ENCODE results near the gene CAPN13.

The CAPN13 gene

DNA sequence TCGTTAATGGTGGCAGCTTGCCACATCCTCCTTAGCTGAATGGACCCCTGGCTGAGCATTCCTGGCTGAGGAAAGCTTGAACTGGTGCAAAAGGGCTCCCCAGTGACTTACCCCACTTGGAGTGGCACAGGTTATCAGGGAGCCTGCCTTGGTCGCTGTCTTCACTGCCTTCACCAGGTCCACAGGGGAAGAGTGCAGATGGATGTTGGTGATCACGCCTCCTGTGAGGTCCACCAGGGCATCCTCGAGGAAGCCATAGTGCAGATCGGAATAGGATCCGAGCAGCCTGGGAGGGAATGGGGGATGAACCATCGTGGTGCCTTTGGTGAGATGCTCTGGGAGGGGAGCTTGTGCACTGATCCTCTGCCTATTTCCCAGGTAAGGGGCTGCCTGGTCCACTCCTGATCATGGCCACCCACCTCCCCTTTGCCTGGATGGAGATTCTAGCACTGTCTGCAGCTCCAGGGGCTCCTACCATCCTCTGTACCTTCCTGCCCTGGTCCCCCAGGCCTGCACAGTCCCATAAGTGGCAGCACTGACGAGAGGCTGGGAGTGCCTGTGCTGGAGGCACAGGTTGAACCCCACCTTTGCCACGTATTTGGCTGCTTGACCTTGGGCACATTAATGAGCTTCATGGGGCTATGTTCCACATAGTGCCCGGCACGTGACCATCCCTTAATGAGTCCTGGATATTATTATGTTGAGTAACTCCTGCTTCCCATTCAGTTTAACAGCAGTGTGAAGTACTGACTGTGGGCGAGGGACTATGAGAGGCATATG lies 43.0 kb downstream of the CAPN13 start:
- no peak for DNase-seq

DNA sequence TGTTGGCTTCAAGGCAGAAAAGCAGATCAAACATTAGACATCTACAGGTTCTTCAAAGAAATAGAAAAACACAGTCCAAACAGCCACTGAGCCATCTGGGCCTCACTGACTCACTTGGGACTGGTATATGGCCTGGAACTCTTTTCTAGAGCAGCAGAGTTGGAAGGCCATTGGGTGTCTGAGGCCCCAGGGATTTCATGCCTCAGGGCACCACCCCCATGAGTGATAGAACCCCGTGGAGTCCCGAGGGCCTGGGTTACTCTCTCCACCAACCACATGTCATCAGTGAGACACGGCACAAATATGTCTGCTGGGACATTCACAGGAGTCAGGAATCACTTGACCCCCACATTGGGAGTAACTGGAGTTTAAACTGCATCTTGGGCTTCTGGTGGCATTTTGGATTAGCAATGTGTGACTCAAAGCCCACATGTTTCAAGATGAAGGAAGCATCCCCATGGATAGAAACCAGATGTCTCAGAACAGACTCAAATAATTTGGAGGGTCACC lies 44.0 kb downstream of the CAPN13 start:
- DNase-seq: no peak

DNA sequence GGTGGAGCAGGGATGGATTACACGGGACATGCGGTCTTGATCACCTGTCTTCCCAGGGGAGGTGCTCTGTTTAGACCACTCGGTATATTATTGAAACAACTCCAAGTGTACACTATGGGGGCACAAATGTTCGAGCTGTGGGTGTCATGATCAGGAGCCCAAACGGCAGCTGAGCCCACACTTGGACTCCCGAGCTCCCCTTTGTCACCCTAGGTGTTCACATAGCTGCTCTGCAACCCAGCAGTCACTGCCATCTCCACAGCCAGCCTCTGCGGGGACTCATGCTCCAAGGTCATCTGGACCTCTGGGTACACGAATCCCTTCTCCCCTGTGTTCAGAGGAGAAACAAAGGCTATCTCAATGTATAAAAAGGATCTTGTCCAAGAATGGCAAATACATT lies 46.0 kb downstream of the CAPN13 start:
- no peak for DNase-seq

DNA sequence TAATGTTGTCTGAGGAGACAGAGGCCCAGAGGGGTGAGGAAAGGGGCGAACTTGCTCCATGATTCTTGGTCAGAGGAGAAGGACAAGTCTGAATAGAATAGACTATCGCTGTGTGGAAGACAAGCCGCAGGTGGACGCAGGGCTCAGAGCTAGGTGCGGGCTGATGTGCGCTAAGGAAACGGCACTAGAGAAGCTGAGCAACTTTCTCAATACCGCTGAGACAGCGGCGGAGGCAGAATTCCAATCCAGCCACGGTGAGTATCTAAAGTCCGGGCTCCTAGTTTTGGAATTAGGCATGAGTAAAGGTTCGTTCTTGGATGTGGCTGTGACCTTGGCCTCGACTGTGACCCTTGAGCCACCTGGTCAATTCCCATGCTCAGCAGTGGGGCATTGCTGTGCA lies 47.8 kb downstream of the CAPN13 start:
- no peak for DNase-seq

DNA sequence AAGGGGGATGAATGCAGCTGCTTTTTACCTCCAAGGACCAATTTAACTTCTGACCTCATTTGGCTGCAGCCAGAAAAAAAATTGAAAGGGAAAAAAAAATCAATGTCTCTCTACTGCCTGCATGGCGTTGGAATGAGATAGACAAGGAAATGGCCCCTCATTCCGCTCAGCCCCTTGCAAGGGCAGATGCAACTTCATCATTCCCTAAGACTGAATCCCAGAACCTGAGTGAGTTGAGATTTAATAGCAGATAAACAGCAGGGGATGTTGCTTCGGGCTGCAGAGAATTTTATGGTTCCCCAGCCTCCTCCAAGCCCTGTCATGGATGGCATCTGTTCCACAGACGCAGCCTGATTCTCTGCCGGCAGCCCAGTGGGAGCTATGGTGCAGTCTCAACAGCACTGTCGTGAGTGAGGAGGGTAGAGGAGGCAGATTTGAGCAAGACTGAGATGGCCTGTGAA lies 49.0 kb downstream of the CAPN13 start:
- no peak for DNase-seq

DNA sequence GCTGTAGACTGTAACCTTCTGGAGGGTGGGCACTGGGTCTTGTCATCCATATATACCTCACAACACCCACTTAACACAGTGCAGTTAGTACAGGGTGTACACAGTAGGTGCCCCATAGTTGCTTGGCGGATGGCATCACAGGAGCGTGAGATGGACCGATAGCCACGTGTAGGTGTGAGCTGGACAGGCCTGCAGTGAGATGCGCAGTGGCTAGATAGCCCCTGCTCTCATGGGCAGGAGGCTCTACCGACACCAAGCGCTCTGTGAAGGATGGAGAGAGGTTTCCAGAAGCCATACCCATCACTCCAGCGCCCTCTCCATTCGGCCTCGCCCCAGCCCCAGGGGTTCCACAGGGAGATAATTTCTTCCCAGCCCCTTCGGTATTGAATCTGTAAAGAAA lies 49.5 kb downstream of the CAPN13 start:
- DNase-seq: no peak

DNA sequence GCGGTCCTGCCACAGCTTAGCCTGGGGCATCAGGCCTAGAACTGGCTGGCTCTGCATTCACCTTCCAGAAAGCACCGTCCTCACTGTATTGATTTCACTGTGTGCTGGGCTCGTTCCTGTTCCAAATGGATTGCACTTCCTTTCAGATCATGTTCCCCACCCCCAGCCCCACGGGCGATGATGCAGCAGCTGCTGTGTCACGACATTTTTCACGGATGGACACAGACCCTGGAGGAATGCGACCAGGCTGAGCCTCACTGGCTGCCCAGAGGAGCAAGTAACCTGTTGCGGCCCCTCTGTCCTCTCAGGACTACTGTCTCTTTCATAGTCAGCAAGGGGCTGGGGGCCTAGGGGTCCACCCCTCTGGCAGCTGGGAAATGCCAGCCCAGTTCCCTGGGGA lies 50.3 kb downstream of the CAPN13 start:
- no peak for DNase-seq

DNA sequence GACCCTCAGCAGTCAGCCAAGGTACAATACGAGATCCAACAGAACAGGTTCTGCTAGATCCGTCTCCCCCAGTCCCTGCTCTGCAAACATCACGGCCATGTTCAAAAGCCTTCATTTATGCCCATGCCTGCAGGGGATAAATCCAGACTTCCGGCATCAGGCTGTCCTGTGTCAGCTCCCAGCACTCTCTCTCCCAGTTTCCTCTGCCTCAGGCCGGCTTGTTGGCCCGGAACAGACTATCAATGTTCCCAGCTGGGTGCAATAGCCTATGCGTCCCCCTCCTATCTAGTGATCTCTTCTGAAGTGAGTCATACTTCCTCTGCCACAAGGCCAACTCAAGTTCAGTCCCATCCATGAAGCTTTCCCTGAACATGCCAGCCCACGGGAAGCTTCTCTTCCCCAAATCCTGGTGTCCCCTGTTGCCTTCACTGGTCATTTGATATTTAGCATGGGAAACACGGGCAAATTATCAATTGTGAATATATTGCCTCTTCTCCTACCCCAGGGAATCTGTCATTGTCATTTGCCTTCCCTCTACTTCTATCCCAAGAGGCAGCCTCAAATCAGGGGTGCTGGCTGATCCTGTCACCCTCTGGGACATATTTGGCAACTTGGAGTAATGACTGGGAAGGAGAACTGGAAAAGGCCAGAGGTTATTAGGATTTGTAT lies 51.1 kb downstream of the CAPN13 start:
- no peak for DNase-seq

DNA sequence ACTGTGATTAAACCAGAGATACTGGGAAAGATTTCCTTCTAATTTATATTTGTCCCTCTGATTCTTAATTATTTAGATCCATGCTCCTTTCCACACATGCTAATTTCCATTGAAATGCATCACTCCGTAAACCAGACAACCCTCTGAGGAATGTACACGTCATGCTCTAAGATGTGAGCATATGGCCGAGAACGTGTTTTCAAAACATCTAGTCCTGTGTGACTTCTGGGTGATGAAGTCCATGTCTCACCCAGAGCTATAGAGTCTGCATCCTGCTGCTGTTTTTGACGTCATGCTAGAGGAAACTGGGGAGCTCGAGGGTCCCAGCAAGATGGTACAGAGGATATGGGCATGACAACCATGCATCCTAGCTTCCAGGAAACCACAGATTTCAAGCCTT lies 53.6 kb downstream of the CAPN13 start:
- no peak for DNase-seq

DNA sequence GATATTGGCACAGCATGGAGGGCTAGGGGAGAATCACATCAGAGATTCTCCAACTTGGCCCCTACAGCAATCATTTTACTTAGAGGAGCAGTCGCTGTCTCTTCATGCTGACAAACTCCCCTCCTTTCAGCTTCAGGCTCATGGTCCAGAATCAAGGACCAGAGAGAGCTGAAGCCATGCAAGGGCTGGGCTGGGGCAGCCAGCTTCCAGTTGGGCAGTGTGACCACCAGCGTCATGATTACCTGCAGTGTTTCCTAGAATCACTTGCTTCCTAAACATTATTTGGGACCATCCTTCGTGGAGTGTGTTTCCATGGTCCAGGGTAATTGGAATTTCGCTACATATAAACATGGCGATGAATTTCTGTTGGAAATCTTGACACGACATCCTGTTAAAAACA lies 54.4 kb downstream of the CAPN13 start:
- no peak for DNase-seq

DNA sequence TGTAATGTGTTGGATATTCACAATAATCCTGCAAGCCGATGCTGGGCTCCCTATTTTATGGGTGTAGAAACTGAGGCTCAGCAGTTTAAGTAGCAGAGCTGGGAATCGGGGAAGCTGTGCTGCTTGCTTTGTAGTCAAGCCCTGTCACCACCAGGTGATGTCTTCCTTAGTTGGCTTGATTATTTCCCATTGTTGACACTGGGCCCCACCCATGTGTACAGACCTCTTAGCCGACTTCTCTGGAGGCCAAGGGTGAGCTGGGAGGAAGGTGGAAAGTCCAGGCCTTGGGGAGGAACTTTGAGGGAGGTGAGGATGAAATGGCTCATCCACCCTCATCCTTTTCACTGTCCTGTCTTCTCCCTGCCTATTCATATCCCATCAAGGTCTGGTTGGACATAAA lies 60.0 kb downstream of the CAPN13 start:
- no peak for DNase-seq

DNA sequence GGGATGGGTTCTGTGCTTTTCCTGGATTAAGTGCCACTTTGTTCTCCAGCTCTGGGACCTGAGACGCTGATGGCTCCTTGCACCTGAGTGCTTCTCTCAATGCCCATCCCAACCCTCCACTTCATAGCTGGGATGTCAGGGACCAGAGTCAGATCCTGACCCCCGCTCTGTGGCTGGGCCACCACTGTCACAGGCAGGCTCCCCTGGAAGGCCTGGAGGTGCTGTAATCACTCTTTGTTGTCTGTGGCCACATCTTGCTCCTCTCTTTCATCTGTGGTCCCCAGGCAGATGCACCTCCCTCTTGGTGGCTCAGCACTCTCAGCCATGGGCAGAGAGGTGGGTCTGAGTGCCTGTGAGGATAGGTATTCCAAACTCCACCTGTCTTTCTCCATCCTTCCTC lies 62.4 kb downstream of the CAPN13 start:
- DNase-seq: no peak

DNA sequence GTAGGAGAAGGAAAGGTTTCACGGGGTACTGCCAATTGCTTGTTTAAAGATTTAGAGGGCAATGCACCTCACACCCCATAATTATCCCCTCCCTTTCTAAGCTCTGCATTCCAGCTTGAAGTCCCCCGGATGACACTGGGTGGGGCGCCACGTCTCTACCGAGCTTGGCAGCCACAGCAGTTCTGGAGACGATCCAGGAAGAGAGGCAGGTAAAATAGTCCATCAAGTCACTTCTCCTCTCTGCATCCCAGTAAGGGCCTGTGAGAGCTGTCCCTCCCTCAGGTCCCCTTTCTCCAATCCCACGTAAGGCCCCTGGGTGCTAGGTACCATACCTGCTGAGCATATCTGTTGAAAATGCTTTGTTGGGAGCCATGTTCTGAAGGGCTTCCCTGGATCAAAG lies 65.7 kb downstream of the CAPN13 start:
- no peak for DNase-seq

DNA sequence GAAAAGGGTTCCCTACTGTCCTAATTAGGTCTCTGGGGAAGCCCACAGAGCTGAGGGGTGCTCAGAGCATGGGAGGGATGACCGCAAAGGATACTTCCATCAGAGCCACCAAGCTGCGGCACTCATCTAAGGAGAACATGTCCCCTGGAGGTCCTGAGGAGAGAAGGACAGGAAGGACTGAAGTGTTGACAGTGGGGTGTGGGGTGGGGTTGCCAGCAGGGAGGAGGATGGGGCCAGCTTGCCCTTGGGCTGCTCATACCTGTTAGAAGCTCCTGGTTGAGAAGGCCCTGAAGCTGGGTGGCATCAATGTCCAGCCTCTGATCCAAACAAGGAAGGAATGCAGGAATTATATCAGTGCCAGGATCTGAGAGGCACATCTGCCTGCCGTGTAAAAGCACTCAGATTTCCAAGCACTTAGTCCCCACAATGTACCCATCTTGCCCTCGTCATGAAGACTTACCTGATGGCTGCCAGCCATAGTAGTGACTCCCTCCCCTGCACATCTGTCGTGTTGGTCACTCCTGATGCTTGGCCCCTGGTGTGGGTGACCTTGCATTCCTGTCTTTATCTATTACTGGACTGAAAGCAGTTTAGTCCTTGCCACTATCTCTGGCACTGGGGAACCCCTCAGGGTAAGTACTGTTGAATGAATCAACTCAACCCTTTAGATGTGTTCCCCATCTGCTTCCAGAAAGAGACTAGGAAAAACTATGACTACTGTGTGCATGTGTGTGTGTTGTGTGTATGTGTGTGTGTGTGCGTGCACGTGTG lies 68.9 kb downstream of the CAPN13 start:
- no peak for DNase-seq

DNA sequence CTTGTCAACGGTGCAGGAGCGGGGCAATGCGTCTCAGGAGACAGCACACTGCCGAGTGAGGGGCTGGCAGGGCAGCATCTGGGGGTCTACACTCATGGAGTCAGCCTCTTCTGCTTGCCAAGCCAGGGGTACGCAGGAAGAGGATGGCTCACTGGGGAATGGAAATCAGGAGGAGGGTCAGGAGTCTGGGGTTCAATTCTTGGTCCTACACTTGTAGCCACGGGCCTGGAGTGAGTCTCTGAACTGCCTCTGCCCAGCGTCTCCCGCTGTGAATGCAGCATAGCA lies 70.0 kb downstream of the CAPN13 start:
- DNase-seq: no peak

DNA sequence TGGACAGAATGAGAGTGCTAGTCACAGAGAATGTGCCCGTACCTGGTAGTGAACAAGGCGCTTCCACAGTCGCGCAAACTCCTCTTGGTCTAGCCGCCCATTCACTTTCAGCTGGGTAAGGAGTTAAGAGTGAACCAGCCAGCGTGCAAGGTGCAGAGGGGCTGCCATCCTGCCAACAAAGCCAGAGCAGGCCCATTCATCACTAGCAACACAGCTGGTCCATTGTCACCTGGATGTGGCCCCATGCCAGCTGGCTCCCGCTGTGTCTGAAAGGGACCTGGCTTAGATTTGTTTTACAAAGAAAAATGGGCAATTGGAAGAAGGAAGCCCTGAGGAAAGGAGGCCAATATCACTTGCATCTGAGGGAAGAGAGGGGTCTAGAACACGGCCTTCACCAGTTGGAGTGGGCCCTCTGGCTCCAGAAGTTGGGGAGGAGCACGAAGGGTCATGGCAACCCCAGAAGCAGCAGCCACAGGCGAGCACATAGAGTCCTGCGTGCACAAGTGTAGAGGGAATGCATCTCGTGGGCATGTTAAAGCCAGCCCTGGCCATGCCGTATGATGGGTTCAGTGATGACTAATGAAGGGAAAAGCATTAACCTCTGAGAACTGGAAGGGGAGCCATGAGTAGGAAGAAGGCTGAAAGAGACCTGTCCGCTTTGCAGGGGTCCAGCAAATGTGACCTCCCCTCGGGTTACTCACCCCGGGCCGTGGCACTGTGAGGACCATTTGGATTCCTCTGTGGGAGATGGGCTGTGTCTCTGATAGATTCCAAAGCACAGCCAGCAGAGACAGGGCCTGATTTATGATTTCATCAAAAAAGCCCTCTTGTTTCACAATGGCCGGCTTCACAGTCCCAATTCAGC lies 70.6 kb downstream of the CAPN13 start:
- peak; percentile 35 for DNase-seq

DNA sequence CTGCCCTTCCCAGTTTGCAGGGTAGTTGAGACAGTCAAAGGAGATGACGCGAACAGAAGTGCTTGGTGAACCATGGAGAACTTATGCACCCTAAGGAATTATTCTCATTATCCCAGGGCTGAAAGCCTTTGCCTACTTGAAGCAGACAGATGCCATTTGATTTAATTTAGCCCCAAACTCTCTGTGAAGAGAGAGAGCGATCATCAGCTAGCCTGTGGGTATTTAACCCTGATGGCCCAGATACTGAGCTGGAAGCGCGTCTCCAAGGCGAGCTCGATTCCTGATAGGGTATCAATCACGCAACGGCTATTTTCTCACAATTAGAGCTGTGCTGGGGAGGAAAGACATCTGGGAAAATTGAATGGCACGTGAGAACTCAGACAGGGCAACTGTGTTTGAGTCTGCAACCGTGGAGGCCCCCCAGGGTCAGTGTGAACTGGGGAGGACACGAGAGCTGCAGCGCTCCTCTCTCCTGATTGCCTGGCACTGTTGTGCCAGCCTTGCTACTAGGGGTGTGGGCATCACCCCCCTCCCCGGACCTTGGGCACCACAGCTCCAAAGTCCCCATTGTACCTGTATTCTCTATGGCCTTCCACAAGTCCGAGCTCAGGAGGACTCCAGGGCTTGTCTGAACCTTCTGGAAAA lies 73.2 kb downstream of the CAPN13 start:
- no peak for DNase-seq

DNA sequence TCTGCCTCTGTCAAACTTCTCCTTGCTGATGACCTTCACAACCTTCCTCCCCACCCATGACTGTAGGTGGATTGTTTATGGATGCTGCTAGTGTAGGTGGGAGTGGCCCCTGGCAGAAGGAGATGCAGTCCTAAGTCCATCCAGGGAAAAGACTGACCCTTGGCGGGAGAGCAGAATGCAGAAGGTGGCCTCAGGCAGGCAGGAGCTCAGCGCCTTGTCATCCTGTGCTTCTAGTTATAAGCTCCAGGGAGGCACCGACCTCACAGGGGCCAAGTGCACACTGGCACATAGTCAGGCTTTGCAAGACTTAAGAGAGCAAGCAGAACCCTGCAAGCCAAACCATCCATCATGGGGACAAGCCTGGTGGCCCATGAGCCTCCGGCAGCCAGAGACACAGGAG lies 74.4 kb downstream of the CAPN13 start:
- no peak for DNase-seq

DNA sequence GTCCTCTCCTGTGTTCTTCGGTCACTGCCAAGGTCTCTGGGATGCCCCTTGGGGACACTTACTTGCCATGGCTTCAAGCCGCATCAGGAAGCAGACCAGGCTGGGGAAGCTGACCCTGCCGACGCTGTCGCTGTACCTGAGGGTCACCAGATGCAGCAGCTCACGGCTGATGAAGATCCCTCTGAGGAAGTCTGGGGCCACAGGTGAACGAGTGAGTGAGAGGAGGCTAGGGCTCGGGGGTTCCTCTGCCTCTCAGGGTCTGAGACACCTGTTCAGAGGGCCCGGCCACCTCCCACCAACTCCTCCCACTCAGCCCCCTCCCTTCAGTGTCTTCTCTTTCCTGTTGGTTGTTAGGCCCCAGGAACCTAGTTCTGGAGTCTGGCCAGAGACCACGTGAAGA lies 74.9 kb downstream of the CAPN13 start:
- DNase-seq: no peak

DNA sequence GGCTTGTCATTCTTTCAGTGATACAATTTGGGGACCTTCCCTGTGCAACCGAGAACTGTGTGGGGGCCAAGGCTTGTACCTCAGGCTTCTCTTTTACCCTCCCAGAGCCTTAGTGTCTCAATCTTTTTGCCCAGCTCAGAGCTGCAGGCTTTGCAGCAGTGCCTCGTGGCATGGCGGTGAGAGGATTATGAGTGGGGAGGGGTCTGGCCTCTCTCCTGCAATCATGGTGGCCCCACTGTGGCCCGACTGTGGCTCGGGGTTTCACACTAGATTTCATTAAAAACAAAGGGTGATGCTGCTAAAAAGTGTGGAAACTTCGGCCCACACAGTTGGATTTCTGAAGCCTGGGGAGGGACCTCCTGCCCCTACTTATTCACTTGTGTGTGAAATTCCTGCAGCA lies 75.5 kb downstream of the CAPN13 start:
- no peak for DNase-seq

DNA sequence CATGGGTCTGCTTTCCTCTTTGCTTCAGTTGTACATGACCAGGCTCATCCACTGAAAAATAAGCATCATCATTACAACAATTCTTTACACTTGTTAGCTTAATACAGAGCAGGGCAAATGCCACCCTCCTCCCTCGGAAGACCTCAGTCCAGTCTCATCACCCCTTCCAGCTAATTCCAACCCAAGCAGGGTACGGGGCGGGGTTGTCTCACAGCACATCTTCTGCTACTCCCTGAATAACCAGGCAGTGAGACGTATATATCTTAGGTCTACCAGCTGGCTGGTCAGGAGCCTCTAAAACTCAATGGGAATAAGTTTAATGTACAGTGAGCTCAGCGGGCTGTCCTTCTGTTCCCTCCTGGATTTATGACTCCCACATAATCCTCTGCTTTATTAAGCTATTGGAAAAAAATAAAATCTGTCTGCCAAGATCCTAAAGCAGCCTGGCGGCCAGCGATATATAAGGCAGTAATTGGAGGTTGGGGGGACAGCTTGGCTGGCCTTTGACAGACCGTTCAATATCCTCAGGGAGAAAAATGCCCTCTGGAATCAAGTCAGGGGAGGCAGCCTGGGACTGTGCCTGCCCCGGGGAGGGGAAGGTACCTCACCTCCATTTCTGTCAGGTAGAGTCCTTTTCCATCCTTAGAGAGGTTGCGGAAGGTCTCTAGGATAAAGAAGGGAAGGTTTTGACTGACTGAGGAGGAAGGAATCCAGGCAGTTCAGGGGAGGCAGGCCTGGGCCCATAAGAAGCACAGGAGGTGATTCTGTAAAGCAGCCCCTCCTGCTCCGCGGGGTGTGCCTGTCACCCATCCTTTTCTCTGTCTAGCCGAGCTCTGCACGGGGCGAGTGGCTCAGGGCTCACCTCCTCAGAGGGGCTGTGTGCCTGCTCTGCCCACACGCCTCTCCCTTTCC lies 76.3 kb downstream of the CAPN13 start:
- no peak for DNase-seq
